Osteoblast (primary cell): Measurements from ENCODE around the gene VSTM1. TPM values are rescaled to one million over a fixed set of nuclear protein-coding genes. Genes with fewer than 3 reads are reported as not detected.
A peak's percentile ranks its signal among the peaks of the same experiment; 100 is the strongest.

Experiments used
- DNase-seq: peaks from one replicate; pipeline ENCODE4 v3.0.0; 2011; ENCODE audit warnings: low spot score, mixed read lengths; ENCODE audit not compliant: insufficient read length; ENCODE audit errors: missing footprints
- H2AFZ ChIP-seq: 2 replicates; pipeline ENCODE4 v1.6.0; 2011; ENCODE audit warnings: mild to moderate bottlenecking, low read length
- H3K27ac ChIP-seq: 2 replicates; pipeline ENCODE4 v1.5.1; 2011; ENCODE audit warnings: mild to moderate bottlenecking, low read depth, low read length, moderate library complexity
- H3K27me3 ChIP-seq: 2 replicates; pipeline ENCODE4 v1.6.0; 2012; ENCODE audit warnings: mild to moderate bottlenecking, control low read depth, inconsistent platforms, low read length, moderate library complexity; ENCODE audit not compliant: insufficient read depth
- H3K36me3 ChIP-seq: 2 replicates; pipeline ENCODE4 v1.5.1; 2011; ENCODE audit warnings: mild to moderate bottlenecking, low read length, control low read depth, moderate library complexity; ENCODE audit not compliant: insufficient read depth
- H3K4me1 ChIP-seq: 2 replicates; pipeline ENCODE4 v1.5.1; 2011; ENCODE audit warnings: mild to moderate bottlenecking, low read length, control low read depth, moderate library complexity; ENCODE audit not compliant: insufficient read depth
- H3K4me2 ChIP-seq: 2 replicates; pipeline ENCODE4 v1.6.0; 2011; ENCODE audit warnings: mild to moderate bottlenecking, low read length; ENCODE audit not compliant: insufficient read depth
- H3K4me3 ChIP-seq: fragments of 200-600 bp; sonication (generic); 3 replicates; pipeline ENCODE4 v1.5.1; 2012; ENCODE audit warnings: mild to moderate bottlenecking, low read length, inconsistent platforms; ENCODE audit not compliant: insufficient read depth
- H3K79me2 ChIP-seq: 2 replicates; pipeline ENCODE4 v1.6.0; 2012; ENCODE audit warnings: mild to moderate bottlenecking, low read length, control low read depth, inconsistent platforms; ENCODE audit not compliant: insufficient read depth
- H3K9me3 ChIP-seq: 2 replicates; pipeline ENCODE4 v1.5.1; 2011; ENCODE audit warnings: low read depth, low read length, control low read depth
- H4K20me1 ChIP-seq: 2 replicates; pipeline ENCODE4 v1.6.0; 2012; ENCODE audit warnings: mild to moderate bottlenecking, low read length, control low read depth; ENCODE audit not compliant: insufficient read depth
- CTCF ChIP-seq: IDR thresholded peaks from 2 replicates; pipeline ENCODE4 v1.5.1; 2011; ENCODE audit warnings: mild to moderate bottlenecking, low read depth, low read length, moderate library complexity; ENCODE audit errors: extremely low read depth
- total RNA-seq: library from RNA; depleted of rRNA; stranded (reverse); fragments of >200 nt; gene quantifications from 2 replicates; pipeline ENCODE4 v1.2.3, GENCODE V29; 2012

Gene VSTM1
- total RNA-seq, 1 donor: not detected

DNA sequence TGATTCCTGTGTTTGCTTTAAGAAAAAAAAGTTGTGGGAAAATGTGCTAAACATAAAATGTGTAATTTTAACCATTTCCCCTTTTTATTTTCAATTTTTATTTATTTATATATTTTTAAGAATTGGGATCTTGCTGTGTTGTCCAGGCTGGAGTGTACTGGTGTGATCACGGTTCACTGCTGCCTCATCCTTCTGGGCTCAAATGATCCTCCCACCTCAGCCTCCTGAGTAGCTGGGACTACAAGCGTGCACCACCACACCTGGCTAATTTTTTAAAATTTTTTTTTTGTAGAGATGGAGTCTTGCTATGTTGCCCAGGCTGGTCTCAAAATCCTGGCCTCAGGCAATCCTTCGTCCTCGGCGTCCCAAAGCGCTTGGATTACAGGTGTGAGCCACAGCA, 53.2 kb downstream of the VSTM1 start:
- Histone ChIP-seq H3K9me3 (no peaks in the 10 kb centered on the region), H3K79me2 (no peaks in the 10 kb centered on the region), H2AFZ (no peak overlapping the region), H3K27me3 (no peaks in the 10 kb centered on the region), H3K4me3 (no peak overlapping the region), H3K27ac (no peak overlapping the region), H3K36me3 (no peaks in the 10 kb centered on the region), H3K4me1 (peaks cover 13% of the 10 kb centered on the region), H3K4me2 (no peak overlapping the region), H4K20me1 (no peaks in the 10 kb centered on the region)
- no peak for DNase-seq
- no peak for TF ChIP-seq CTCF

GRCh38 chr19:54009440-54009839, 54.3 kb downstream of the VSTM1 start:
- H3K4me3 ChIP-seq: no peak overlapping the region
- H3K9me3 ChIP-seq: no peaks in the 10 kb centered on the region
- no peak for DNase-seq
- H3K79me2 ChIP-seq: no peaks in the 10 kb centered on the region
- TF ChIP-seq CTCF: no peak
- no peaks in the 10 kb centered on the region for H3K27me3 ChIP-seq
- H2AFZ ChIP-seq: no peak overlapping the region
- H3K4me2 ChIP-seq: no peak overlapping the region
- H4K20me1 ChIP-seq: no peaks in the 10 kb centered on the region
- H3K27ac ChIP-seq: no peak overlapping the region
- no peaks in the 10 kb centered on the region for H3K36me3 ChIP-seq
- H3K4me1 ChIP-seq: peaks cover 13% of the 10 kb centered on the region

DNA sequence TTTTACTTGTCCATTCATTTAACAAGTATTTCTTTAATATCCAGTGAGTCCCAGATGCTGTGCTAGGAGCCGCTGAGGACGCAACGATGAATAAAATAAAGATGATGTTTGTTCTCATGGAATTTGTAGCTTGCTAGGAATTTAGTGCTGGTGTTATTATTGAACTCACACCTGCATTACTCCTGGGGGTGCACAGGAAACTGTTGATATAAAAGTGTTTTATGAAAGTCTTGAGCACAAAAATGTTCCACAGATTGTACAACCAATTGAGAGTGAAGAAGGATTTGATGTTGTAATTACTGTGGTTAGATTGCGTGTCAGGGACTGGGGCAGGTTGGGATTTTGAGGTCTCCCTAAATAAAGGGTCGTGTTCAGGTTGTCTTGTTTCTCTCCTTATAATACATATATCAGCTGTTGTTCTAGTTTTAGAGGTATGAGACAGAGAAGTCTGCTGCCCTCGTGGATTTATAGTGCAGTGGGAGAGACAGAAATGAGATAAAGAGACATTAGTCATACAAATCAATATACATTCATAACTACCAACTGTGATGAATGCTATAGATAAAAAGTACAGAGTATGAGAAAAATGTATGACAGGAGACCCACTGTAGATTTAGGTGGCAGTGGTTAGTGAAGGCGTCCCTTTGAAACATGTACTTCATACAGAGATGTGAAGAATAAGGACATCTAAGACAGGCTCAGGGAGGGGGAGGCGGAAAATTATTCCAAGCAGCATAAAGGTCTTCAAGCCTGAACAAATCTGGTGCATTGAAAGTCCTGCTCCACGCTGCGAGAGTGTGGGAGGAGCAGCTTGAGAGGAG, 61.0 kb downstream of the VSTM1 start:
- Histone ChIP-seq H3K4me3 (no peak overlapping the region), H3K27me3 (peaks cover 24% of the 10 kb centered on the region), H3K9me3 (no peaks in the 10 kb centered on the region), H4K20me1 (no peaks in the 10 kb centered on the region), H3K4me2 (peak overlapping the region; percentile 58), H3K27ac (peak overlapping the region; percentile 69), H3K36me3 (no peaks in the 10 kb centered on the region), H2AFZ (no peak overlapping the region), H3K79me2 (no peaks in the 10 kb centered on the region), H3K4me1 (peaks cover 17% of the 10 kb centered on the region)
- no peak for TF ChIP-seq CTCF
- peak; percentile 27 for DNase-seq

DNA sequence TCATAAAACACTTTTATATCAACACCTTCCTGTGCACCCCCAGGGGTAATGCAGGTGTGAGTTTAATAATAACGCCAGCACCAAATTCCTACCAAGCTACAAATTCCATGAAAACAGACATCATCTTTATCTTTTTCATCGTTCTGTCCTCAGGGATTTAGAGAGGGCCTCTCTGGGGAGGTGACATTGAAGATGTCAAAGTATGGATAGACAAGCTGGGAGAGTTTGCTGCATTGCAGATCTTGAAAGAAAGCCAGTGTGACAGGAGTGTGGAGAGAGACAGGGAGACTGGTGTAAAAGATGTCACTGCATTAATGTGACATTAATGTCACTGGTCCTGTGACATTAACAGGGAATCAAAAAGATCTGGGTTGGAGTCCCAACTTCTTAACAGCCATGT, 62.2 kb downstream of the VSTM1 start:
- Histone ChIP-seq H3K27me3 (peaks cover 32% of the 10 kb centered on the region), H3K4me1 (peaks cover 15% of the 10 kb centered on the region), H3K9me3 (no peaks in the 10 kb centered on the region), H2AFZ (no peak overlapping the region), H3K4me2 (no peak overlapping the region), H3K36me3 (no peaks in the 10 kb centered on the region), H4K20me1 (no peaks in the 10 kb centered on the region), H3K4me3 (no peak overlapping the region), H3K27ac (no peak overlapping the region), H3K79me2 (no peaks in the 10 kb centered on the region)
- no peak for TF ChIP-seq CTCF
- DNase-seq: peak; percentile 52
